DLD1 (cell line): ENCODE measurements around the gene THAP3.

Experiments
- in situ Hi-C: cut with HindIII; loops from 2 replicates; pipeline ENCODE4 v1.10.0; 2017; ENCODE audit warnings: low sequenced_read_pairs

The THAP3 gene

DNA sequence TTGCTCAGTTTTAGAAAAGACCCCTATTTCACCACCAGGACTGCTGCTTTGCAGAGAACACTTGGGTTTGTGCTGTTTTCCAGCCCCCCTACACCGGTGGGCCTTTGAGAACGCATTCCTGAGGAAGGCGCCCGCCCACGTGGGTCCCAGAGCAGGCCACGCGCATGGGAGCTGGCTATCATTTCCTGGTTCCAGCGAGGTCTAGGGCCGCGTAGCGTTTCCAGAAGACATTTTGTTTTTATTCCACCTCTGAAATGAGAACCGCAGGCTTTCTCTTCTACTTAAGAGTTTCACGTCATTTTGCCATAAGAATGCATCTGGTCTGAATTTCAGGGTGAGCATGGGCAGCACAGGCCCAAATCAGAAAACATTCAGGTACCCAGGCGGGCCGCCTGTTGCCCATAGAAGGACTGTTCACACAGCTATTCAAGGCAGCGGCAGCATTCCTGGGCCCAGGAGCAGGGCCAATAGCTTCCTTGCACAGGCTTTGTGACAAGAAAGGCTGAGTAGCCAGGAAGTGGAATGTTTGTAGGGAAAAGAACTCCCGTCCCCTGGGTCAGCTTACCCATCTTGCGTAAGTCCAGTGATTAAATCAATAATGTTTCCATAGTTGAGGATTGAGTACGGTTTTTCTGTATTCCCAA is 20.6 kb upstream of the THAP3 start:
- in situ Hi-C loops: no loop called here

DNA sequence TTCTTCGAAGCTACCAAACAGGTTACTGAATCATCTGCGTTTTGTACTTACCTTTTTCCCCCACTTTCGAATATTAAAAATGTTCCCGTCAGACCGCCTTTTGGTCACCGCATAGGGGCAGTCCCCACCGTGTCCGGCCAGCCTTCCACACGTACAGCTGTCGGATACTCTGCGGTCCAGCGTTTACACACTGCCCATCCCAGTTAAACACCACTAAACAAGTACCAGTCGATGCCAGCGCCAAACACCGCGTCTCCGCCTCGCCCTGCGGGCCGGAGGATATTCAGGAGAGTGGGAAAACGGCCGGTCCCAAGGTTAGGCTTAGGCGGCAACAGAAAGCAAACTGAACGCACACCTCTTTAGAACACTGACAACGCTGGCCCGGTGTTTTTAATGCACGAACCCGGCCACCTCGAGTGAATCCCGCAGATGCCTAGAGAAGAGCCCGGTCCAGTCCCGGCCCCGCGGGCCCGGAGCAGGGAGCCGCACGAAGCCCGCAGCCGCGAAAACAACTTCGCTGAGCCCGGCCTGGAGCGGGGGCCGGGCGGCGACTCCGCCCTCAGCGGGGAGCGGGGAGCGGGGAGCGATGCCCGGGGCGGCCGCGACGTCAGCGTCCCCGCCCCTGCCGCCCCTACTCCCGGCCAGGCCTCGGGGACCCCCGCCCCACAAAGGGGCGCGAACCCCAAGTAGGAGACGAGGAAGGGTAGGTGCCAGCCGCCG is 11.9 kb upstream of the THAP3 start:
- in situ Hi-C loops: no loop called here

DNA sequence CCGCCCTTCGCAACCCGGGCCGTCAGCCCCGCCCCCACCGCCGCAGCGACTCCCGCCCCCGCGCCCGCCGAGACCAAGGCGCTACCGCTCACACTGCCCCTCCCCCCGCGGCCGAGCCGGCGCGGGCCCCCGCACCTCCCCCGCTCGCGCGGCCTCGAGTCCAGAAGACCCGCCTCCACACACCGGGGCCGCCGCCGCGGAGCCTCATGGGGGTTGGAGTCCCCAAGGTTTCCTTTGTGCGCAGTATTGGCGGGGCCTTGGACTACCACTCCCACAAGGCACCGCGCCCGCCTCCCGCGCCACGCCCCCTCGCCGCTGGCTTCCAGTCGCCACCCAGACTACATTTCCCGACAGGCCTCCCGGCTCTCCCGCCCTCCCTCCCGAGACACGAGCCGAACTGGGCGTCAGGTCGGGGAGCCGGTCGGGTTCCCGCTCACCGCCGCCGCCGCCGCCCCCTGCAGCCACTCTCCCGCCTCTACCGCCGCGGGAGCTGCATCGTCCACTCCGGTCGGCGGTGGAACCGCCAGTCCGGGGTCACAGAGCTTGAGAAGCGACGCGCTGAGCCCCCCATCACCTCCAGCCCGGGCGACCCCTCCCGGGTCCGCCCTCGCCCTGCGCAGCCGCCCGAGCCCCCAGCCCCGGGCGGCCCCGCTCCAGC is 11.2 kb upstream of the THAP3 start, which contains the start of gene PHF13:
PHF13 (plus strand) TSS at position 371 of the 658 bp plus-strand sequence. CDS start 336 bp downstream, outside the sequence.
- in situ Hi-C loops: no loop called here

DNA sequence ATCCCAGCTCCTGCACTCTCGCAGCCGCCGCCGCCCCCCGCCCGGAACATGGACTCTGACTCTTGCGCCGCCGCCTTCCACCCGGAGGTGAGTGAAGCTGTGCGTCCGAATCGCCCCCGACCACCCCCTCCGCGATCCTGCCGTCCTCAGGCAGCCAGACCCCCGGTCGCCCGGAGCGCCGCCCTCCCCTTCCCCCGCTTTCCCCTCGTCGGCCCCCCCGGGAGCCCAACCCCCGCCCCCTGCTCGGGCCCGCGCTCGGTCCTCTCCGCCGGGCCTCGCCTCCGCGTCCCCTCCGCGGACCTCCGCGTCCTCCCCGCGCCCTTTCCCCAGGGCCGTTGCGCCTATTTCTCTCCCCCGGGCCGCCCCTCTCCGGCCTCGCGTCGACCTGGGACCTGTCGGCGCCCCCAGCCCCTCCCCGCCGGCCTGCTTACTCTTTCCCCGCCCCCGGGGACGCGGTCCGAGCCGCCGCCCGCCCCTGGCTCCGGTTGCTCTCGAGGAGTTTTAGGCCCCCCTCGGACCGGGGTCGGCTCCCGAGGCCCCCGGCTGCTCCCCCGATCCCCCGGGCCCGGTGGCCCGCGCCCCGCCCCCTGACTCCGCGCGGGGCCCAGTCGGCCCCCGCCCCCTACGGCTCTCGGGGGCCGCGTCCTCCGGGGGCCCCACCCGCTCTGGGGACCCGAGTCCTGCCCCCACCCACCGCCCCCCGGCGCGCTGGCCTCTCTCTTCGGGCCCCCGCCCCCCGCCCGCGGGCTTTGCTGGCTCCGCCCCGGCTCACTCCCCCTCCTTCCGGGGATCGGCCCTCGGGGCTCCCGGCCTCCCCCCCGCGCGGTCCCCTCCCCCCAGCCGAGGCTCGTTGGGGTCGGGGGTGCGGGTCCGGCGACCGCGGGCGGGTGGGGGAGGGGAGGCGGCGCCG is 10.4 kb upstream of the THAP3 start:
- in situ Hi-C loops: no loop called here

GRCh38 chr1:6614929-6615785 is 9.5 kb upstream of the THAP3 start:
- in situ Hi-C loops: no loop called here

GRCh38 chr1:6619045-6619444 is 5.6 kb upstream of the THAP3 start:
- in situ Hi-C loops: no loop called here

- in situ Hi-C loops: no loop called here
These were observed 3.0 kb upstream of the THAP3 start for GRCh38 chr1:6621429-6622391.

- in situ Hi-C loops: no loop called here
These were observed 2.1 kb upstream of the THAP3 start for GRCh38 chr1:6622396-6623152.

DNA sequence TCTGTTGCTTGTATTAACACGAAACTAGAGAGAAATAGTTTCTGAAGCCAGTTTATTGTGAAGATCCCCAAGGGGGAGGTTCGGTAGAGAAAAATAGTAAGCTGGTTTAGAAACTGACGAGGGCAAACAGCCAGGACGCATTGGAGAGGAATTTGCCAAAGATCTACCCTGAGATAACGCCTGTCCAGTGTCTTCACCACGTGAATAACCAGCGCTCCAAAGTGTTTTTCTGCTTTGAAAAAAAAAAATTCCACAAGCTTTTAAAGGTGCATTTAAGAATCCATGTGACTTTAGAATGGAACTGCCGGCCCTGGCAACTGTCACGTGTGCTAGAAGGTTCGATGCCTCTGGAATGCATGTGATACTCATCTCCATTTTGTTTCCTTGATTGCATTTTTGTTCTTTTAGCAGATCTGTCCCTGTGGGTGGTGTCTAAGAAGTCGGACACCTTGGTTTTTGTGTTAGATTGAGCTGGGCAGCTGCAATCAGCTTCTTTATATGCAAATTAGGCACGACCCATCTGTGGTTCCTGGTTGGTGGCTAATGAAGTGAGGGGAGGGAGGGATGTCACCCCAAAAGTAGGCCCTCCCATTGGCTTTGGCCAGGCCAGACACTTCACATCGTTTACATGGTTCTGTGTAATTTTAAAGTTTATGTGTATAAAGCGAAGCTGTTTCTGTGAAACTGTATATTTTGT is 1.3 kb upstream of the THAP3 start:
- in situ Hi-C loops: no loop called here

- in situ Hi-C loops: no loop called here
These were observed 999 bp downstream of the THAP3 start for GRCh38 chr1:6625584-6626149.

GRCh38 chr1:6627031-6627430 is 2.4 kb downstream of the THAP3 start:
- in situ Hi-C loops: no loop called here

DNA sequence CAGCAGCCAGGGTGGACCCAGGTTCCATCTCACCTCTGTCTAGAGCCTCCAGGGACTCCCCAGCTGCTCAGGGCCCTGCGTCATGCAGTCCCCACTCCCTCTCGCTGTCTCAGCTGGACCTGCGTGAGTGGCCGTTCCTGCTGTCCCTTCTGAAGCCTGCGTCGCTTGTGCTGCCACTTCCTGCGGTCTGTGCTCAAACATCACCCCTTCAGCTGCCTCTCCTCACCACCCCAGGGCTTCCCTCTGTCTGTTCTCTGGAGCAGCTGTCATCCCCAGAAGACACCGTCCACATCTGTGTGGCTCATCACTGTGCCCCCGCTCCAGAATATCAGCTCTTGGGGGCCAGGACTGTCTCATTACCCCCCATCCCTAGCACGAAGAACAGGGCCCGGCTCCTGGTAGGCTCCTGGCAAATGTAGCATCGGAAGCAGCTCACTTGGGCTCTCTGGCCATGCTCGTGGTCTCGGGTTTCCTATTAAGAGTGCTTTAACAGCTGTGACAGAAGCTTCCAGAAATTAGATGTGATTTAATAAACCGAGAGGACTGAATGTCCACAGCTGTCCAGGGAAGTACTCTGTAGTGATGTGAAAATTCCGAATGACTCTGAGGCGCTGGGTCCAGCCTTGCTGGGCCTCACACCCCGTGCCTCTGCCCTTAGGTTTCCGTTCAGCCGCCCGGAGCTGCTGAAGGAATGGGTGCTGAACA is 3.3 kb downstream of the THAP3 start:
- in situ Hi-C loops: no loop called here

DNA sequence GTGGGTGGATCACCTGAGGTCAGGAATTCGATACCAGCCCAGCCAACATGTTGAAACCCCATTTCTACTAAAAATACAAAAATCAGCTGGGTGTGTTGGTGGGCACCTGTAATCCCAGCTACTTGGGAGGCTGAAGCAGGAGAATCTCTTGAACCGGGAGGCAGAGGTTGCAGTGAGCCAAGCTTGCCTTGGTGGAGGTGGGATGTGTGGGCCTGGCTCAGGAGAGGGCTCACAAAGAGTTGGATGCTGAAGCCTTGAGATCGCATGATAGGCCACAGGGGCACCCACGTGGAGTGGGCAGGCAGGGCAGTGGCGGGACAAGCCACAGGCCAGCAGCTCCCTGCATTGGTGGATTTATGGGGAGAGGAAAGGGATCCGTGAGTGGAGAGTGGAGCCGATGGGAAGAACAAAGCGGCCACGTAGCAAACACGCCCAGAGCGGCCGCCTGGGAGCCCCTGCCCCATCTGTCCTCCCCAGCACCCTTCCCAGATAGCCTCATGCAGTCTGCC is 4.4 kb downstream of the THAP3 start:
- in situ Hi-C loops: no loop called here

- in situ Hi-C loops: no loop called here
These were observed 5.4 kb downstream of the THAP3 start for GRCh38 chr1:6630027-6630426.

- in situ Hi-C loops: no loop called here
These were observed 6.4 kb downstream of the THAP3 start for GRCh38 chr1:6631058-6631457.
